ENCODE measurements around the gene CST1. TPM values are rescaled to one million over a fixed set of nuclear protein-coding genes. Genes with fewer than 3 reads are reported as not detected.
"Not testable (repeated sequence)": the region's sequence is repeated elsewhere in the genome, so short reads cannot be mapped to it uniquely, and the experiment has no call there.

CST1 gene
- polyA plus RNA-seq, 1 donor = not detected

GRCh38 chr20:23754731-23755130, 4.0 kb upstream of the CST1 start:
- DNase-seq = no peak

- DNase-seq = no peak
Measured at GRCh38 chr20:23753589-23753988, 2.9 kb upstream of the CST1 start.

- DNase-seq = no peak
Measured at GRCh38 chr20:23753194-23753548, 2.4 kb upstream of the CST1 start.

- no peak for DNase-seq
Measured at GRCh38 chr20:23752481-23753193, 1.9 kb upstream of the CST1 start.

GRCh38 chr20:23752019-23752418, 1.3 kb upstream of the CST1 start:
- DNase-seq = no peak

GRCh38 chr20:23749746-23750145, 989 bp downstream of the CST1 start:
- no peak for DNase-seq

- DNase-seq = not testable (repeated sequence)
Measured at GRCh38 chr20:23748975-23749374, 1.8 kb downstream of the CST1 start.

GRCh38 chr20:23747551-23747950, 3.2 kb downstream of the CST1 start:
- not testable (repeated sequence) for DNase-seq

GRCh38 chr20:23747092-23747491, 3.6 kb downstream of the CST1 start:
- not testable (repeated sequence) for DNase-seq

GRCh38 chr20:23746321-23746720, 4.4 kb downstream of the CST1 start:
- DNase-seq = no peak

- DNase-seq = no peak
Measured at GRCh38 chr20:23745247-23745646, 5.5 kb downstream of the CST1 start.

- no peak for DNase-seq
Measured at GRCh38 chr20:23744817-23745216, 5.9 kb downstream of the CST1 start.

- DNase-seq = not testable (repeated sequence)
Measured at GRCh38 chr20:23735391-23735790, 15.3 kb downstream of the CST1 start.

GRCh38 chr20:23734949-23735348, 15.8 kb downstream of the CST1 start:
- DNase-seq = not testable (repeated sequence)

- DNase-seq = not testable (repeated sequence)
Measured at GRCh38 chr20:23734440-23734839, 16.3 kb downstream of the CST1 start.

GRCh38 chr20:23727016-23727415, 23.7 kb downstream of the CST1 start:
- DNase-seq = no peak

- no peak for DNase-seq
Measured at GRCh38 chr20:23725102-23725501, 25.6 kb downstream of the CST1 start.

GRCh38 chr20:23723659-23724307, 27.0 kb downstream of the CST1 start:
- not testable (repeated sequence) for DNase-seq

- DNase-seq = not testable (repeated sequence)
Measured at GRCh38 chr20:23722851-23723250, 27.9 kb downstream of the CST1 start.

- DNase-seq = no peak
Measured at GRCh38 chr20:23721962-23722361, 28.8 kb downstream of the CST1 start.

GRCh38 chr20:23719351-23719750, 31.4 kb downstream of the CST1 start:
- DNase-seq = not testable (repeated sequence)

GRCh38 chr20:23711778-23712177, 39.0 kb downstream of the CST1 start:
- not testable (repeated sequence) for DNase-seq

GRCh38 chr20:23710771-23711170, 40.0 kb downstream of the CST1 start:
- no peak for DNase-seq

GRCh38 chr20:23705895-23706294, 44.8 kb downstream of the CST1 start:
- no peak for DNase-seq
